ENCODE measurements around the gene SSR4.
"Not testable (repeated sequence)": the region's sequence is repeated elsewhere in the genome, so short reads cannot be mapped to it uniquely, and the experiment has no call there.

Gene SSR4

DNA sequence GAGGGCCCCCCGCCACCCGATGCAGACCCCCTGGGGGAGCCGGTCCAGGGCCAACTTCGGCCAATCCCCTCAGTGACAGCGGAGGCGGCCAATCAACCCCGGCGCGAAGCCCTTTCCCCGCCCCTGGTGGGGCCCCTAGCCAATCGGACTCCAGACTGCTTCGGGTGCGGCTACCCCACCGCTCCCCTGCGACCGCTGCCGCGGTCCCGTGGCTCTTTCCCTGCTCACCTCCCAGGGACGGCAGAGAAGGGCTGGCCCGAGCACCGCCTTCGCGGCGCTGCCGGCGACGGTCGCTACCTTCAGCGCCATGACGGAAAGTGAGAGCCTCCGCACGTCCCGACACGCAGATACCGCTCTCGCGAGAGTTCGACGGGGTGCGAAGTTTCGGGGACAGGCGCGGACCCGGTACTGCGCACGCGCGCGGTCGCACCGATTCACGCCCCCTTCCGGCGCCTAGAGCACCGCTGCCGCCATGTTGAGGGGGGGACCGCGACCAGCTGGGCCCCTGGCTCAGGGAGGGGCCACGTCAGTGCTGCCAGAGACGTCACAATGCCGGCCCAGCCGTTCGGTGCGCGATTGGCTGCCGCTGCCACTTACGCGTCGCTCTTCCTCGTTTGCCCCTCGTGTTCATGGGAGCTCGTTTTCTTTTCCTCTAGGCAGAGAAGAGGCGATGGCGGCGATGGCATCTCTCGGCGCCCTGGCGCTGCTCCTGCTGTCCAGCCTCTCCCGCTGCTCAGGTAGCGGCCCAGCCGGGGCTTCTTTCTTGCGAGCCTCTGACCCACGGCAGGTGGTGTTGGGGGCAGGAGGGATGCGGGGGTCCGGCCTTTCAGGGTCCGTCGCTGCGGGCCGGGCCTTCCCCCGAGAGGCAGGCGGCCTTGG, at the start of gene SSR4, which contains the start of gene IDH3G:
Gene SSR4 (plus strand): TSS at position 651 of the 879 bp plus-strand sequence. CDS start 20 bp downstream, at position 671.
Gene IDH3G (minus strand): TSS at position 358 of the 879 bp plus-strand sequence. CDS start 49 bp downstream, at position 309.
- ChIA-PET POLR2A (ENCODE audit: low non-redundant PET) (interaction anchor here (0.5 to 1.4 kb wide), 2 partner anchors 116 to 134 kb away, joined by 3 to 4 read pairs; no protein-coding TSS in a partner anchor), CTCF (no interaction called here)
- H3K27ac ChIP-seq, result peak within 1 kb of the TSS; percentile 90
- DNase-seq (ENCODE audit: low spot score), result peak; percentile 94
- TF ChIP-seq, protein P1, sequence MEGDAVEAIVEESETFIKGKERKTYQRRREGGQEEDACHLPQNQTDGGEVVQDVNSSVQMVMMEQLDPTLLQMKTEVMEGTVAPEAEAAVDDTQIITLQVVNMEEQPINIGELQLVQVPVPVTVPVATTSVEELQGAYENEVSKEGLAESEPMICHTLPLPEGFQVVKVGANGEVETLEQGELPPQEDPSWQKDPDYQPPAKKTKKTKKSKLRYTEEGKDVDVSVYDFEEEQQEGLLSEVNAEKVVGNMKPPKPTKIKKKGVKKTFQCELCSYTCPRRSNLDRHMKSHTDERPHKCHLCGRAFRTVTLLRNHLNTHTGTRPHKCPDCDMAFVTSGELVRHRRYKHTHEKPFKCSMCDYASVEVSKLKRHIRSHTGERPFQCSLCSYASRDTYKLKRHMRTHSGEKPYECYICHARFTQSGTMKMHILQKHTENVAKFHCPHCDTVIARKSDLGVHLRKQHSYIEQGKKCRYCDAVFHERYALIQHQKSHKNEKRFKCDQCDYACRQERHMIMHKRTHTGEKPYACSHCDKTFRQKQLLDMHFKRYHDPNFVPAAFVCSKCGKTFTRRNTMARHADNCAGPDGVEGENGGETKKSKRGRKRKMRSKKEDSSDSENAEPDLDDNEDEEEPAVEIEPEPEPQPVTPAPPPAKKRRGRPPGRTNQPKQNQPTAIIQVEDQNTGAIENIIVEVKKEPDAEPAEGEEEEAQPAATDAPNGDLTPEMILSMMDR (conservative IDR thresholded peaks at IDR 0.05; ENCODE audit: low read depth), result no peak

DNA sequence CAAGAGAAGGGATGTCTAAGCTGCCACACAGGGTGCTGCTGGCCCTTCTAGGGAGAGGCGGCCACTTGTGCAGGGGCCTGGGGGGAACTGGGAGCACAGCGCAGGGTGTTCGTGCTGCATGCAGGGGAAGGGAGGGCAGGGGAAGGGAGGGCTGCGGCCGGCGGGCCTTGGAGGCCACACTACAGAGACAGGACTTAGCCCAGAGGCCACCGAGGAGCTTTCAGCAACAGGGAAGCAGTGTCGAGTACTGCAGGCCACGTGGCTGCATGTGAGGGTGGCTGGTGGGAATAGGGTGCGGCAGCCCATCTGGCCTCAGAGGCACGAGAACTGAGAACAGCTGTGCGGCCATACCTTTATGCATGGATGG, 49.4 kb upstream of the SSR4 start:
- POLR2A ChIA-PET (ENCODE audit: low non-redundant PET), result not testable (repeated sequence)

GRCh38 chrX:153746359-153746758, 48.1 kb upstream of the SSR4 start:
- TF ChIP-seq, protein P1 (conservative IDR thresholded peaks at IDR 0.05; ENCODE audit: low read depth), result no peak
- ChIA-PET CTCF (no interaction called here), POLR2A (ENCODE audit: low non-redundant PET) (no interaction called here)
- H3K27ac ChIP-seq, result no peak overlapping the region
- no peak for DNase-seq (ENCODE audit: low spot score)

More for the DNA sequence above, 49.4 kb upstream of the SSR4 start:
- H3K27ac ChIP-seq; DNase-seq (ENCODE audit: low spot score); CTCF ChIA-PET: not testable (repeated sequence)

- POLR2A ChIA-PET (ENCODE audit: low non-redundant PET); H3K27ac ChIP-seq; DNase-seq (ENCODE audit: low spot score); CTCF ChIA-PET: not testable (repeated sequence)
Measured at GRCh38 chrX:153746991-153747390, 47.5 kb upstream of the SSR4 start.

- CTCF ChIA-PET; DNase-seq (ENCODE audit: low spot score); POLR2A ChIA-PET (ENCODE audit: low non-redundant PET); H3K27ac ChIP-seq: not testable (repeated sequence)
Measured at GRCh38 chrX:153749017-153749416, 45.5 kb upstream of the SSR4 start.

GRCh38 chrX:153750127-153750774, 44.2 kb upstream of the SSR4 start:
- no peak for DNase-seq (ENCODE audit: low spot score)
- ChIA-PET POLR2A (ENCODE audit: low non-redundant PET) (no interaction called here), CTCF (no interaction called here)
- no peak overlapping the region for H3K27ac ChIP-seq
- TF ChIP-seq, protein P1 (conservative IDR thresholded peaks at IDR 0.05; ENCODE audit: low read depth), result no peak

GRCh38 chrX:153755136-153755535, 39.3 kb upstream of the SSR4 start:
- no peak overlapping the region for H3K27ac ChIP-seq
- ChIA-PET CTCF (interaction anchor here (0.6 kb wide), 1 partner anchor 23 kb away, joined by 3 read pairs; no protein-coding TSS in a partner anchor), POLR2A (ENCODE audit: low non-redundant PET) (no interaction called here)
- TF ChIP-seq, protein P1 (conservative IDR thresholded peaks at IDR 0.05; ENCODE audit: low read depth), result no peak
- no peak for DNase-seq (ENCODE audit: low spot score)

DNA sequence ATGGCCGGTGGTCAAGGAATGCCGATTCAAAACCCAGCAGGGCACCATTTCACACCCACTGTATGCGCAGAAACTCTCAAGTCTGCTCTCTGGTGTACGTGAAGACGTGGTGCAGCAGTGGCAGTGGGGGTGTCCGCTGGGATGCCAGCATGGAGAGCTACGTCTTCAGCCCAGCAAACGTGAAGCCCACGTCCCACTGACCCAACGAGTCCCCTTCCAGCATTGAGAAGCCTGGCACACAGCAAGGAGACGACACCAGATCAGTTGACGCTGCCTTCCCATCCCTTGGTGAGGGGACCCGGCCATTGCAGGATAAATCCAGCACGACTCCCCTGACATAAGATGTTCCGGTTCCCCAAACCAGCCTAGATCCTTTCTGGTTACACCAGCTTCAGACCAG, 32.6 kb upstream of the SSR4 start:
- CTCF ChIA-PET, result no interaction called here
- TF ChIP-seq, protein P1 (conservative IDR thresholded peaks at IDR 0.05; ENCODE audit: low read depth), result no peak
- H3K27ac ChIP-seq, result no peak overlapping the region
- POLR2A ChIA-PET (ENCODE audit: low non-redundant PET), result interaction anchor here (0.6 kb wide), 1 partner anchor 246 kb away, joined by 3 read pairs; no protein-coding TSS in a partner anchor
- no peak for DNase-seq (ENCODE audit: low spot score)

All from RWPE1 (cell line).